ENCODE results near the gene SPG21.

The SPG21 gene

DNA sequence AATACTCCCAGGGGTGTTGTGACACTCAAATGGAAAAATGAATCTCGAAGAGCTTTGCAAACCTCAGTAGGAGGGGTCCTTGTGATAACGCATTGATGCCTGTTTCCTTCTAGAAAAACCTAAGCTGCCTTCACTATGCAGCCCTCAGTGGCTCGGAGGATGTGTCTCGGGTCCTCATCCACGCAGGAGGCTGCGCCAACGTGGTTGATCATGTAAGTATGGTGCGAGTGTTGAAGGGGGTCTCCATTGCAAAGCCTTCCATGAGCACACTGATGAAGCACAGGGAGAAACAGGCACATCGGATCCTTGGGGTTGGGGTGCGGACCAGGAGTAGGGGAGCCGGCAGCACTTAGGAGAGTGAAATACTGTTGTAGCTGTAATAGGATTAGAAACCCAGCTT is 55.7 kb downstream of the SPG21 start:
- DNase-seq, result no peak

DNA sequence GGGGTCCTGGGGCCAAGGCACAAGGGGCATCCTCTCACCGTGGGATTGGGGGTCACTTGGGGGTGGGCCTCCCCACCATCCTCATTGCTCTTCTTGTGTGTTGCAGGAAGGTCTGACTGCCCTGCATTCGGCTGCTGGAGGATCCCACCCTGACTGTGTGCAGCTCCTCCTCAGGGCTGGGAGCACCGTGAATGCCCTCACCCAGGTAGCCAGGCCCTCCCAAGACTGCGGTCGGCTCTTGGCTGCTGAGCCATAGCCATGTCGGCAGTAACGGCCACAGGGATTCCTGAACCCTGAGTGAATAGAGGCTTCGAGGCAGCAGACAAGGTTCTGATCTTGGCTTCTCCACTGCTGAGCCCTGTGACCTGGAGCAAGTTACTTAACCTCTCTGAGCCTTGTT is 58.3 kb downstream of the SPG21 start:
- DNase-seq, result no peak

DNA sequence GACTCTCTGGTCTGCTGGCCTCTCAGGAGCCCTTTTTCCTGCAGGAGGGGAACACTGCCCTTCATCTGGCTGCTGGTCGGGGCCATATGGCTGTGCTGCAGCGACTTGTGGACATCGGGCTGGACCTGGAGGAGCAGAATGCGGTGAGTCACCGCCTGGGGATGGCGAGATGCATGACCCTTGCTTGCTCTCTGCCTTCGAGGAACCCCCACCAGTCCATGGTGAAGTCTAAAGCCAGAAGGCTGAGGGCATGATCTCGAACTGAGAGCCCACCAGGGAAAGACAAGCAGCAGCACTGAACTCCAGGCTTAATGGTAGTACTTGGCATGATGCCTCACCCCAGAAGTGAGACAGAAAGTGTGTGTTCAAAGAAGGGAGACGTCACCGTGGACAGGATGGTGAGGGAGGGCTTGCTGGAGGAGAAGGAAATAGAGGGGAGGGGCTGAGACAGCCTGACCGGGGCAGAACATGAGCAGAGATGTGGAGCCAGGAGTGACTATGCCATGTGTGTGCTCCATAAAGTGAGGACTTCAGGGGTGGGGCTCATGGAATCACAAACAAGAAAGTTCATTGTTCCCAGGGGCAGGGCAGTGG is 58.8 kb downstream of the SPG21 start:
- no peak for DNase-seq

DNA sequence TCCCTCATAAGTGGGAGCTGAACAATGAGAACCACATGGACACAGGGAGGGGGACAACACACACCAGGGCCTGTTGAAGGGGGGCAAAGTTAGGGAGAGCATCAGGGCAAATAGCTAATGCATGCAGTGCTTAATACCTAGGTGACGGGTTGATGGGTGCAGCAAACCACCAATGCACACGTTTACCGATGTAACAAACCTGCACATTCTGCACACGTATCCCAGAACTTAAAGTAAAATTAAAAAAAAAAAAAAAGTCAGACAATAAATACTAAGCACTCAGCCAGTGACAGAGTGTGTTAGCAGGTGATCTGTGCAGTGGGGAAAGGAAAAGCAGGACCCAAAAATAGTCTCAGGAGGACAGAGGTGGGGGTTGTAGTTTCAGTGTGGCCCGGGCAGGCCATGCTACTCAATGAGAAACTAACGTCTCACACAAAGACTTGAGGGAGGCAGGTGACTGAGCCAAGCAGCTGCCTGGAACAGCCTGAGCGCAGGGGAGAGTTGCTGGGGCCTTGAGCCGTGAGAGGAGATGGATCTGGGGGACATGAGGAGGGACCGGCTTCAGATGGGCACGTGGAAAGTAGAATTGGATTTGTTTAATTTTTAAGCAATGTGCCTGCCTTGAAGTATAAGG is 59.6 kb downstream of the SPG21 start:
- no peak for DNase-seq

DNA sequence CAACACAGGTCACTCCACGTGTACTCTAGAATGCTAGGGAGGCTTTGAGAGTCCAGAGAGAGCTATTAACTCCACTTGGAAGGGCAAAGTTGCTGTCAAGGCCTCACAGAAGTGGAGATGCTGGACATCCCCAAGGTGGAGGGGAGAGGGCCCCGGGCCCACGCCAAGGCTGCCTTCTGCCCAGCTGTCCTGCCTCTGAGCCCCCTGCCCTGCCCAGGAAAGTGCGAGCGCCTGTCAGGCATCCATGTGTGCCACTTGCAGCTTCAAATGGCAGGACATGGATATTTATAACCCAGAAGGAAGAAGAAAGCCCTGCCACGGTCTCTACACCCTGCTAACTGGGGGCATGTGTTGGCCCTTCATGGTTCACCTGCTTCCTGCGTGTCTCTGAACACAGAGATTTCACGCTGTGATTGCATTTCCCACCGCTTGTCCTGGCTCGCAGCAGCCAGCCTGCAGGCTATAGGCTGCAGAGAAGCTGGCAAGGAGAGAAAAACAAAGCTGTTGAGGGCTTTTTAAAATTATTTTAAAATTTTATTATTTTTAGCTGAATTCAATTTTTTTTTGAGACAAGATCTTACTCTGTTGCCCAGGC is 61.0 kb downstream of the SPG21 start:
- DNase-seq, result no peak

DNA sequence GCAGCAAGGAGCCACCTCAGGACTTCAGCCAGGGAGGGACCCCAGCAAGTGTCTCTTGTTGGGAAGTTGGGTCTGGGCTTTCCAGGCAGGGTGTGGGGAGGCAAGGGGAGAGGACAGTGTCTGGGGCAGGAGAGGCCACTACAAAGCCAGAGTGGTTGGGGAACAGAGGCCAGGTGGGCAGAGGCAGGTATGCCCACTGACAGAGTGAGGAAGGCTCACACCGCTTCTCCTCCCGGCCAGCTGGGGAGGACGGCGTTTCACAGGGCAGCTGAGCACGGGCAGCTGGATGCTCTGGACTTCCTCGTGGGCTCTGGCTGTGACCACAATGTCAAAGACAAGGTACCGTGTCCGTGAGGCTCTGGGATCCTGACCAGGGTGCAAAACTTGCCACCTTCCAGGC is 63.1 kb downstream of the SPG21 start:
- DNase-seq, result no peak

DNA sequence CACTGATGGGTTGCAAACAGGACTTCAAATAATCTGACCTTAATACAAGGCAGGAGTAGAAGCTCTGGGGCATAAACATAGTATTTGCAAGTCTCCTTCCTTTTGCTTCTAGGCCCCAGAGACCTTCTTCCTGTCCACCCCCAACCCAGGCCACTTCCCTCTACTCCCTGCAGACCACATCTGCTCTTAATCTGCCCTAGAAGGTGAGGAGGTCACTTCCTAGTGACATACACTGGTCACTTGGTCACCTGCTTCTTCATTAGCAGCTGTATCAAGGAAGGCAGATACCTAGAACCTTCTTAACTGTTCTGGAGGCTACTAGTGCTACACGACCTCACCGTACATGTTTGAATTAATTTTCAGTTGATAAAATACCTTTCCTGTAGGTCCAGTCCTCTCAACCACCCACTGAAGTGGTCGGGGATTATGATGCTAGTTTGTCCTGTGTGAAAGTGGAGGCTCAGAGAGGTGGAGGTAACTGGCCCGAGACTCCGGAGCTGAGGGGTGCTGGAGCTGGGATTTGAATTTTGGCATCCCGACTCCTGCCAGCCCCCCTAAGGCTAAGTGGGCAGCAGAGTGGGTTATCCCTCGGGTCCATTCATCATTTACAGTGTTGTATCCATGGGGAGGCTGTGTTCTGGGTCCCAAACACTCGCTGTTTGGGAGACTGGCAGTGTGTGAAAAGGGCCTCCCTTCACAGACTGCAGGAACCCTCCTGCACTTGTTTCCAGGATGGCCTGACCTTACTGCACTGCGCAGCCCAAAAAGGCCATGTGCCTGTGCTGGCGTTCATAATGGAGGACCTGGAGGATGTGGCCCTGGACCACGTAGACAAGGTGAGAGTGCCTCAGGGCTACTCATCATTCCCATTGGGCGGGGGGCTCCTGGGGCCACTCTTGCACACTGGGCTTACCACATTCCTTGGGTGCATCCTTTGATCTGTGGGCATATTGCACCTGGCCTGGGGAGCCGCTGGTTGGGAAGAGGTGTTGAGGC is 64.1 kb downstream of the SPG21 start:
- no peak for DNase-seq

DNA sequence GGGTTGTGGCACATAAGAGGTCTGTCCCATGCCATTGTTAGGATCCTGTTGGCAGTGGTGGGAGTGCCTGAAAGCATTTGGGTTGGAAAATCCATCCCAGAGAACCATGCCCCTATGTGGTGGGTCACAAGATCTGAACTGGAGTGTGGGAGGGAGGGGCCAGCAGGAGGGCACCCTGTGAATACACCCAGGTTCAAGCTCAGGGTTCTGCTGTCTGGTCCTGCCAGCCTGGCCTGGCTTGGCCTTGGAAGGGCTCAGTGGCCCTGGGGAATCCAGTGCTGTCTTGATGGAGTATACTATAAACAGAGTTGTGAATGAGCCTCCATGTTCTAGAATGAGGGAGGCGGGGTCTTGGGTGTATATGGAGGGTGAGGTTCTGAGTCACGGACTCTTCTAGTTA is 66.2 kb downstream of the SPG21 start:
- no peak for DNase-seq

DNA sequence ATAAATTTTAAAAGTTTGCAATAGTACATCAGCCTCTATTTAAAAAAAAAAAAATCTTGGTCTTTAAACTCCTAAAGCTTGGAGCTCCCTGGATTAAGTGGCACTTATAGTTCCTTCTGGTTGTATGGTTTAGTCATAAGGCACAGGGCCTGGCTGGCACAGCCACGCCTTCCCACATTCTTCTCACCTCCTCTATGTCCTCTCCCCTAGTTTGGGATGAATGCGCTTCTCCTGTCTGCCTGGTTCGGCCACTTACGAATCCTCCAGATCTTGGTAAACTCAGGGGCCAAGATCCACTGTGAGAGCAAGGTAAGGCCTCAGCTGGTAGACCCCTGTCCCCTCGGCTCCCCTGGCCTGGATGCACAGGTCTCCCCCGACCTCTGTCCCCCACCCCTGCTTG is 68.0 kb downstream of the SPG21 start:
- DNase-seq, result no peak

DNA sequence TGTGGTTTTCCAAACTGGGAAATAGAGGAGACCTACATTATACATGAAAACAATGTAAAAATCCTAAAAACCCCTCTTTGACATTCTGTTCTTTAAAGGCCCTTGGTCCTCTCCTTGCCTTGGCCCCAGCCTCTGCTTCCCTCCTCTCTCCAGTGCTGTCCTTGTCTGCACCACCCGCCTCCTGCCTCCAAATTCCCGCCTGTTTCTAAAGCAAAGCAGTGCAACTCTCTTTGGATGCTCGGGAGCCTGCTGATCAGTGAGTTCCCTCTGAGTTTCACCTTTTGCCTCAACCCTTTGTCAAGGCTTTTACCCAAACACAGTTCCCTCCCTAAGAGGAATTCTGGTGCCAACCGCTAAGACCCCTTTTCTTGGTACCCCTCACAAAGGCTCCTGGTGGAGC is 70.0 kb downstream of the SPG21 start:
- no peak for DNase-seq

DNA sequence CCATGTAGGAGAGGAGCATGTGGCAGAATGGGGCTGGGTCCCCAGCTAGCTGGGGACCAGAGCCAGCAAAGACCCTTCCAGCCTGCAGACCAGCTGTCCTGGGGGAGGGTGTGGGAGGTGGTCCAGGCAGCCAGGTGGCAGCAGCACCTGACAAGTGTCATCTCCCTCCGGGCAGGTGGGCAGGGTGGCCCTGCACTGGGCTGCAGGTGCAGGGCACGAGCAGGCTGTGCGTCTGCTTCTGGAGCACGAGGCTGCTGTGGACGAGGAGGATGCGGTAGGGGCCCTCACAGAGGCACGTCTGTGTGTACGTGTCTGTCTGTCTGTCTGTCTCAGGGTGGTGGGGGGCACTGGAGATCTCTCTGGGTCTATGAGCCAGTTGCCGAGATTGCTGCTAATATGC is 72.5 kb downstream of the SPG21 start:
- DNase-seq, result no peak

DNA sequence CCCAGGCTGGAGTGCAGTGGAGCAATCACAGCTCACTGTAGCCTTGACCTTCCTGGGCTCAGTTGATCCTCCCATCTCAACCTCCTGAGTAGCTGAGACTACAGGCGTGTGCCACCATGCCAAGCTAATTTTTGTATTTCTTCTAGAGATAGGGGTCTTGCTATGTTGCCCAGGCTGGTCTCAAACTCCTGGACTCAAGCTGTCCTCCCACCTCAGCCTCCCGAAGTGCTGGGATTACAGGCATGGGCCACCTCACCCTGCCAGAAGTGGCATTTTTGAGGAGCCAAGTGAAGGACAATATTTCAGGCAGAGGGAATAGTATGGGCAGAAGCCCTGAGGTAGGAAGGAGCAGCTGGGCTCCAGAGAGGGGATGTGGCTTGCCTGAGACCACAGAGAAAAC is 73.3 kb downstream of the SPG21 start:
- no peak for DNase-seq

DNA sequence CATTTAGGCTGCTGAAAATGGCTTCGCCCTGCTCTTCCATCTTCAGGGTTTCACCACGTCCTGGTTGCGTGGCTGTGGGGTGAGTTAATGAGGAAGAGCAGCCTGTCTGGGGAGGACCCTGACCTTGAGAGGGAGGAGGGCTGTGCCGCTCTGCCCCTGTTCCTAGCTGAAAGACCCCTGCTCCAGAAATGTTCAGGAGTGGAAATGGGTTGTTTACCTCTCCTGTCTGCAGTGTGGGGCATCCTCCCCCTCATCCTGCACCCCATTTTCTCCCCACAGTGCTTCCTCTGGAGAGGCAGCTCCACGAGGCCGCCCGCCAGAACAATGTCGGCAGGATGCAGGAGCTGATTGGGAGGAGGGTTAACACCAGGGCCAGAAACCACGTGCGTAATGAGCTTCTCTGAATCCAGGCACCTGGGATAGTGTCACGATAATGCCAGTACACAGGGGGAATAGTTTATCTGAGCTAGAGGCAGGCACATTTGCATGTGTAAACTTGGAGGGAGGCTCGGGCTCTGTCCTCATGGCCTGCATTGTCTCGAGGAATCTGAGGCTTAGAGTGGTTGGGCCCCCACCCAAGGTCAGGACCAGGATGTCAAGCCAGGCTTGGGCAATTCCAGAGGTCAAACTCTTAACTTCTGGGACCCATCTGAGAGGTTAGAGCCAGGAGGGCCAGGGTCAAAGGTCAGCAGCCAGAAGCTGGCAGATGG is 74.0 kb downstream of the SPG21 start:
- DNase-seq, result no peak
